Measurements from ENCODE around the gene NMT1. TPM values are rescaled to one million over a fixed set of nuclear protein-coding genes. Genes with fewer than 3 reads are reported as not detected.

The NMT1 gene
- total RNA-seq, 6 donors from 2014 or later, result 55.1 to 132 (median 92.3) TPM

DNA sequence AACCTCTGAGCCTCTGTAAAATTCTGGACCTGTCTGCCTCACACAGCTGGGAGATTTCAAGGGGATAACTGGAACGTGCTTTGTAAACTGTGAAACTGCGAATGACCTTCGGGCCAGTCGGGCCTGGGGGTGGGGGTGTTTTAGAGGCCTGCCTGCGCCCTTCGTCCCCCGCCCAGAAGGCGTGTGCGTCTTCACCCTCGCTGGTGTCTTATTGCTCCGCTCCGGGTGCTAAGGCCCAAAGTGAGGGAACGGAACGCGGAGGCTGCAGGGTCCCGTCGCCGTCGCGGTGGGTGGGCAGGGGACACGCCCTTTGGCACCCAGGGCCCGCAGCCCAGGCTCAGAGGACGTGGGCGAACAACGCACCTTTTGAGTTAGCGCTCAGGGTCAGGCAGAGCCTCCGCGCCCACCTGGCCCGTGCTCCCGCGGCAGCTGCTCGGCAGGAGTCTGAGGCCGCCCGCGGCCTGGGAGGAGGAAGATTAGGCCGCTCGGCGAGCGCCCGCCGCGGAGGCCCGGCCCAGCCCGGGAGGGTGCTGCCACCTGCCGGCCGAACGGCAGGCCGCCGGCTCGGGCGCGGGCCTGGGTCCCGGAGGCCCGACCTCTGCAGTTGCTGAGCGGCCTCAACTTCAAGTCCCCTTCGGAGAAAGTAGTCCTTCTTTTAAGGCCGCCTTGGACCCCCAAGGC, 39.4 kb upstream of the NMT1 start:
- peak in 1 of 2 donors; percentile 29 for TF ChIP-seq POLR2AphosphoS5 (IDR thresholded peaks at IDR 0.05)
- TF ChIP-seq, protein P1, sequence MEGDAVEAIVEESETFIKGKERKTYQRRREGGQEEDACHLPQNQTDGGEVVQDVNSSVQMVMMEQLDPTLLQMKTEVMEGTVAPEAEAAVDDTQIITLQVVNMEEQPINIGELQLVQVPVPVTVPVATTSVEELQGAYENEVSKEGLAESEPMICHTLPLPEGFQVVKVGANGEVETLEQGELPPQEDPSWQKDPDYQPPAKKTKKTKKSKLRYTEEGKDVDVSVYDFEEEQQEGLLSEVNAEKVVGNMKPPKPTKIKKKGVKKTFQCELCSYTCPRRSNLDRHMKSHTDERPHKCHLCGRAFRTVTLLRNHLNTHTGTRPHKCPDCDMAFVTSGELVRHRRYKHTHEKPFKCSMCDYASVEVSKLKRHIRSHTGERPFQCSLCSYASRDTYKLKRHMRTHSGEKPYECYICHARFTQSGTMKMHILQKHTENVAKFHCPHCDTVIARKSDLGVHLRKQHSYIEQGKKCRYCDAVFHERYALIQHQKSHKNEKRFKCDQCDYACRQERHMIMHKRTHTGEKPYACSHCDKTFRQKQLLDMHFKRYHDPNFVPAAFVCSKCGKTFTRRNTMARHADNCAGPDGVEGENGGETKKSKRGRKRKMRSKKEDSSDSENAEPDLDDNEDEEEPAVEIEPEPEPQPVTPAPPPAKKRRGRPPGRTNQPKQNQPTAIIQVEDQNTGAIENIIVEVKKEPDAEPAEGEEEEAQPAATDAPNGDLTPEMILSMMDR (IDR thresholded peaks at IDR 0.05), result peak; percentile 95 to 98 (median 96)
- TF ChIP-seq EP300 (IDR thresholded peaks at IDR 0.05), result no peak
- peak in 1 of 4 donors; percentile 18 for TF ChIP-seq POLR2A (IDR thresholded peaks at IDR 0.05)
- peaks cover 0 to 10% (median 1%) of the 10 kb centered on the region in 4 donors for H3K27me3 ChIP-seq
- peaks cover 0 to 16% (median 7%) of the 10 kb centered on the region in 4 donors for H3K36me3 ChIP-seq
- H3K9me3 ChIP-seq, result no peaks in the 10 kb centered on the region
- peaks cover 33 to 38% (median 37%) of the 10 kb centered on the region in 4 donors for H3K4me1 ChIP-seq
- ATAC-seq (ENCODE audit: low FRiP score in 2 of 2) (peak; percentile 78 to 93), DNase-seq (peak; percentile 68 to 95)
- 4 to 18% methylated on average over 11 to 31 of the region's 57 CpGs for WGBS, 2 donors
- H3K4me3 ChIP-seq, result peak overlapping the region in 3 of 4 donors; percentile 35 to 52 (median 50)
- H3K27ac ChIP-seq, result peak overlapping the region in 3 of 4 donors; percentile 20 to 65 (median 64)

DNA sequence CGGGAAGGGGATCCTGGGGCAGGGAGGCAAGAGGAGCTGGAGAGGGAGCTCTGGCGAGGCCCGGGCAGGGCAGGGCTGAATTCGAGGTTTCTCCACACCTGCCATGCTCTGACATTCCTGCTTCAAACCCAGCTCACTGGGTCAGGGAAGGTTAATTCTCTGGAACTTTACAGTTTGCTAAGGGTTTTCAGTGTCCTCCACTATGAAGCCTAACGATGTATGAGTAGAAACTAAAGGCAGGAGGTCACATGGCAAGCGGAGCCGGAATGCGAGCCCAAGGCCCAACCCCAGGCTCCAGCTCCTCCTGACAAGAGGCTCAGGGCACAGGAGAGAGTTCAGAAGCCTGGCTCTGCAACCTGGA, 38.8 kb upstream of the NMT1 start:
- no peaks in the 10 kb centered on the region for H3K9me3 ChIP-seq
- 71% methylated on average over 7 to 8 of the region's 8 CpGs for WGBS, 2 donors
- H3K27me3 ChIP-seq, result peaks cover 0 to 10% (median 1%) of the 10 kb centered on the region in 4 donors
- no peak for DNase-seq
- no peak for ATAC-seq (ENCODE audit: low FRiP score in 2 of 2)
- H3K27ac ChIP-seq, result peak overlapping the region in 1 of 4 donors; percentile 65
- peaks cover 0 to 21% (median 7%) of the 10 kb centered on the region in 4 donors for H3K36me3 ChIP-seq
- peak overlapping the region in 2 of 4 donors; percentile 50 to 52 for H3K4me3 ChIP-seq
- H3K4me1 ChIP-seq, result peaks cover 33 to 38% (median 37%) of the 10 kb centered on the region in 4 donors
- TF ChIP-seq POLR2AphosphoS5 (IDR thresholded peaks at IDR 0.05), result no peak
- TF ChIP-seq, protein P1 (IDR thresholded peaks at IDR 0.05), result peak in 1 of 6 experiments; percentile 45

DNA sequence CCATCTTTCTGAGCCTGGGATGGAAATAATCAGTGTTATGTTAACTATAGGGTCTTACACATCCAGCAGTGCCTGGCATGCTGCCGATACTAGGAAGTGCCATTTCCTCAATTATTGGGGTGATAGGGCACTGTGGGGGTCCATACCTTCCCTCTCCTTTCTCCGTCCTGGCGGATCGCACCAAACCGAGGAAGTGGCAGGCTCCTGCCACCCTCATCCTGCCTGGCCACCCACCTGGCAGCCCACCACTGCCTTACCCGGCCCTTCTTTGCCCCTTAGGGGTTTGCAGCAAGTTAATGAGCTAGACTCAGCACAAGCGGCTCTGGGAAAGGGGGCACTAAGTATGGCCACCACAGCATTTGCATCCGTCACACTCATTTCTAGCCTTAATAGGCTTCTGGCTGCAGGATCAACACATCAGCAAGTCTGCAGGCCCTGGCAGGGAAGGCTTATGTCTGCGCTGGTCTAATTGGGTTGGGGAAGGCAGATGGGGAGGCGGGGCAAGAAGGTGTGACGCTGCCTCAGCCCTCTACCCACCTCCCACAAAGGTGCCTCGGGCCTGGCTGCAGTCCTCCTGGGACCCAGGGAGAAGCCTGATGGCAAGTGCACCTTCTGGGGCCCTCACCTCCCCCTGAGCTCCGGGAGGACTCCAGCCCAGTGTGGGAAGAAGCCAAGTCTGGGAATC, 38.3 kb upstream of the NMT1 start:
- 90 to 91% methylated on average over 9 to 13 of the region's 13 CpGs for WGBS, 2 donors
- Histone ChIP-seq H3K36me3 (peaks cover 0 to 24% (median 8%) of the 10 kb centered on the region in 4 donors), H3K27me3 (peaks cover 0 to 10% (median 1%) of the 10 kb centered on the region in 4 donors), H3K9me3 (no peaks in the 10 kb centered on the region), H3K4me1 (peaks cover 33 to 38% (median 37%) of the 10 kb centered on the region in 4 donors), H3K4me3 (no peak overlapping the region), H3K27ac (peak overlapping the region in 1 of 4 donors; percentile 65)
- TF ChIP-seq POLR2A (IDR thresholded peaks at IDR 0.05) (no peak), POLR2AphosphoS5 (IDR thresholded peaks at IDR 0.05) (no peak)
- TF ChIP-seq, protein P1 (IDR thresholded peaks at IDR 0.05), result no peak
- ATAC-seq (ENCODE audit: low FRiP score in 2 of 2) (no peak), DNase-seq (no peak)

DNA sequence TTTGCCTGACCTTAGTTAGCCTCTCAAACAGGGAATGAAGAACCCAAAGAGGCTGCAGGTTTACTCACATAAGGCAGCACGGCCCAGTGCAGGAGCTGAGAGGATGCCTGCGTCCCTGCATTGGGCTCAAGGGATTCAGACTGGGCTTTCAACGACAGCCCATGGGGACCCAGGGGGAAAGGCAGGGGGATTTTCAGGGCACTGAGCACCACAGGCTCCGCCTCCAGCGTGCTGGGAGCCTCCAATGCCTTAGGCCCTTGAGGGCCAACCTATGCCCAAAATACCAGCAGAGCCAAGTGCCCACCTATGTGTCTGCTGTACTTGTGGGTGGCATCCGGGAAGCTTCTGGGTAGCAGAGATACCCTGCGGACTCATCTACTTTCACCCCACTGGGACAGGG, 32.0 kb upstream of the NMT1 start:
- H3K27ac ChIP-seq, result no peak overlapping the region
- ATAC-seq (ENCODE audit: low FRiP score in 2 of 2) (no peak), DNase-seq (no peak)
- TF ChIP-seq, protein P1 (IDR thresholded peaks at IDR 0.05), result no peak
- TF ChIP-seq POLR2AphosphoS5 (IDR thresholded peaks at IDR 0.05) (no peak), POLR2A (IDR thresholded peaks at IDR 0.05) (no peak), EP300 (IDR thresholded peaks at IDR 0.05) (no peak)
- 92 to 96% methylated on average over 3 to 7 of the region's 7 CpGs for WGBS, 2 donors
- peaks cover 0 to 7% (median 0%) of the 10 kb centered on the region in 4 donors for H3K4me1 ChIP-seq
- no peak overlapping the region for H3K4me3 ChIP-seq
- H3K27me3 ChIP-seq, result no peaks in the 10 kb centered on the region
- no peaks in the 10 kb centered on the region for H3K9me3 ChIP-seq
- peaks cover 6 to 69% (median 33%) of the 10 kb centered on the region in 4 donors for H3K36me3 ChIP-seq

All from upper lobe of left lung (tissue), 6 donors.